ENCODE data around the gene RGS8.

The RGS8 gene

DNA sequence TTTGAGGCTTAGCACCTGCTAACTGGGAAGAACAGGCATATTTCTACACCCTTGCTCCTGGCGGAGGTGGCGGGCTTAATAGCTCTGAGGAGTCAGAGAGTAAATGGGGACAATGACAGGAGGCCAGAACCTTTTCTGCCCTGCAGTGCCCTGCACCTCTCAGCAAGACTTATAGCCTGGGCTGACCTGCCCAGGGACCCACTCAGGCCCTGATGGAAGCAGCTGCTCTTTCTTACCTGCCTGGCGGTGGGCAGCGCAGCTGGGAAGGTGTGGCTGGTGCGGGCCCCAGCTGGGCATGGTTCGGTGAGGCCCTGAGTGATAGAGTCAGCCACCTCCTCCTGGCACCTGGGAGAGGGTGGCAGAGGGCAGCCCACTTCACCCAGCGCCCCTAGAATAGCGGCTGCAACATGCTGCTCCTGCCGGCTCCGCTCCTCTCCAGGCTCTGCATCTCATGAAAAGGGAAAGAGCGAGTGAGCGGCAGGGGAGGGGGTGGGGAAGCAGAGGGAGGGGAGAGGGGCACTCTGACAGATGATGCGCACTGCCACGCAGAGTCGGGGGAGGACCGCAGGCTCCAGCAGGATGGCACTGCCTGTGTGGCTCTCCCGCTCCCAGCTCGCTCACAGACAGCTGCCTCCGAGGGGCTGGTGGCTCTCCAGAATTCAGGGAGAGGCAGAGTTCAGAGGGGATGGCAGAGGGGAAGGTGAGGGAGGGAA, at the start of gene RGS8:
Gene RGS8 (minus strand): TSS at position 472 of the 713 bp plus-strand sequence. CDS start 14,938 bp downstream, outside the sequence.
- H3K9me3 Mint-ChIP-seq, result no peaks in the 10 kb centered on the region
- no peak within 1 kb of the TSS for H3K4me3 Mint-ChIP-seq
- no peak for ATAC-seq
- peaks cover 17% of the 10 kb centered on the region for H3K4me1 Mint-ChIP-seq
- no peak within 1 kb of the TSS for H3K27ac Mint-ChIP-seq
- DNase-seq, result no peak
- H3K27me3 Mint-ChIP-seq, result peaks cover 22% of the 10 kb centered on the region

GRCh38 chr1:182731852-182732575, 47.6 kb upstream of the RGS8 start:
- no peak overlapping the region for H3K4me3 Mint-ChIP-seq
- H3K27me3 Mint-ChIP-seq, result peaks cover 45% of the 10 kb centered on the region
- no peak for ATAC-seq
- no peak for DNase-seq
- H3K4me1 Mint-ChIP-seq, result no peaks in the 10 kb centered on the region
- no peak overlapping the region for H3K27ac Mint-ChIP-seq
- no peaks in the 10 kb centered on the region for H3K9me3 Mint-ChIP-seq

GRCh38 chr1:182726912-182727311, 42.5 kb upstream of the RGS8 start:
- Mint-ChIP-seq H3K9me3 (no peaks in the 10 kb centered on the region), H3K4me1 (peaks cover under 1% of the 10 kb centered on the region)

DNA sequence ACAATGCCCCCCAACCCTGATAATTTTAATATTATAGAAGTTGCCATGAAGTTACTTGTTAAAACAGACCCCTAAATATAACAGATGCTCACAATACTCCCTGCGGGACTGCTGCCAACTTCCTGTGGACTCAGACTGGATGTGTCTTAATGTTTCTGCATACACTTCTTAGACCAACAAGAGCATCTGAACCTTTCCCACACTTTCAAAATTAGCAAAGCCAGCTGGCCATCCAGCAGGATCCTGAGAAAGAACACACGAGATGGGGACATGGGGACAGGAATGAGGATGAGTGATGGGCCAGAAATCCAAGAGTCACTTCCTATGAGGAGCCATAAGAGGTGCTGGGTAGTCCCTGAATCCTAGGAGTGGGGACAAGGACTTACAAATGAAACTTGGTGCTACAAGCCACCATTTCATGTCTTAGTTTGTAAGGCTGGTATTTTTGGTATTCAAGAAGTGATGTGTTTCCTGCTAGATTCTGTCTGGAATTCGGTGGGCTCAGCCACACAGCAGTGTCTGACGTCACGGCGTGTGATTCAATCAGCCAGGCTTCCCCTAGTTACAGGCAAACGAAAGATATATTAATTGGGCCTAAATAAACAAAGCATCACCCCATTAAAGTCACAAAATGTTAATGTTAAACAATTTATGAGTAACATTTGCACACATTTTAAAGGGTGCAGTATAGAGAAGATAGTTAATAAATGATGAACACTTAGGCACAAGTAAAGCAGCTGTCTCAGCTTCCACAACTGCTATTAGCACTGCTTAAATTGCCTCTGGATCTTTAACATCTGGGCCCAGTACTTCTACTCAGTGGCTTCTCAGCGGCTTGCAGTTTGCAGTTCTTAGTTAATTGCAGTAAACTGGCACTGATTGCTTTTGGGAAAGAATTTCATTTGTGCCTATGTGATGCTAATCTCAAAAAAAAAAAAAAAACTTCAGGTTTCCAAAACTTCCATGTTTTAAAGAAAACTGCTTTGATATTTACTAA, 41.2 kb upstream of the RGS8 start:
- Mint-ChIP-seq H3K9me3 (no peaks in the 10 kb centered on the region), H3K27ac (no peak overlapping the region), H3K4me1 (peaks cover 10% of the 10 kb centered on the region), H3K27me3 (peaks cover 18% of the 10 kb centered on the region), H3K4me3 (no peak overlapping the region)
- DNase-seq, result no peak
- no peak for ATAC-seq

More at GRCh38 chr1:182726912-182727311, 42.5 kb upstream of the RGS8 start:
- DNase-seq (no peak), ATAC-seq (no peak)
- H3K4me3 Mint-ChIP-seq, result no peak overlapping the region
- no peak overlapping the region for H3K27ac Mint-ChIP-seq
- peaks cover 31% of the 10 kb centered on the region for H3K27me3 Mint-ChIP-seq

GRCh38 chr1:182724215-182724614, 39.8 kb upstream of the RGS8 start:
- Mint-ChIP-seq H3K4me3 (no peak overlapping the region), H3K27ac (no peak overlapping the region), H3K4me1 (peaks cover 10% of the 10 kb centered on the region), H3K9me3 (no peaks in the 10 kb centered on the region), H3K27me3 (peaks cover 10% of the 10 kb centered on the region)
- ATAC-seq, result no peak
- no peak for DNase-seq

GRCh38 chr1:182723200-182723599, 38.8 kb upstream of the RGS8 start:
- Mint-ChIP-seq H3K27me3 (peaks cover 20% of the 10 kb centered on the region), H3K27ac (peak overlapping the region in 1 of 2 donors; percentile 48)
- no peak for DNase-seq

GRCh38 chr1:182721525-182721924, 37.1 kb upstream of the RGS8 start:
- Mint-ChIP-seq H3K27me3 (peaks cover 15% of the 10 kb centered on the region), H3K27ac (no peak overlapping the region), H3K9me3 (no peaks in the 10 kb centered on the region), H3K4me1 (peaks cover 37% of the 10 kb centered on the region), H3K4me3 (no peak overlapping the region)
- no peak for ATAC-seq
- no peak for DNase-seq

More at GRCh38 chr1:182723200-182723599, 38.8 kb upstream of the RGS8 start:
- no peaks in the 10 kb centered on the region for H3K9me3 Mint-ChIP-seq
- ATAC-seq, result no peak
- H3K4me1 Mint-ChIP-seq, result peaks cover 20% of the 10 kb centered on the region
- no peak overlapping the region for H3K4me3 Mint-ChIP-seq

DNA sequence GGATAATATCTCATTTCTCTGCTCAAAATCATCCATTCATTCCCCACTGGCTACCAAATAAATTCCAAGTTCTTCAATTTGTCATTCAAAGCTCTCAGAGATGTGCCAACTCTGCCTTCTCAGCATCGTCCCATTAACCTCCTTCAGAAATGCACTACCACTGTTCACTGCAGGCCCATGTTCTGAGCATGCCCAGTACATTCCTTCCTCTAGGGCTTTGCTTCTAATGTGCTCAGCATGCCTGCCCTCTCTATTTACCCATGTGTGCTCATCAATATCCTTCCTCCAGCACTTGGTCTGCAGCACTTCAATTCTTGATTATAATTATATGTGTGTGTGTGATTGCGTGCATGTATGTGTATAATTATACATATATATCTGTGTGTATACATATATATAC, 36.1 kb upstream of the RGS8 start:
- no peaks in the 10 kb centered on the region for H3K9me3 Mint-ChIP-seq
- ATAC-seq (no peak), DNase-seq (no peak)
- peaks cover 15% of the 10 kb centered on the region for H3K27me3 Mint-ChIP-seq
- no peak overlapping the region for H3K4me3 Mint-ChIP-seq
- peak overlapping the region in 1 of 2 donors; percentile 30 for H3K27ac Mint-ChIP-seq
- peaks cover 43% of the 10 kb centered on the region for H3K4me1 Mint-ChIP-seq

GRCh38 chr1:182719553-182719952, 35.2 kb upstream of the RGS8 start:
- no peak for ATAC-seq
- Mint-ChIP-seq H3K27ac (no peak overlapping the region), H3K4me1 (peaks cover 53% of the 10 kb centered on the region), H3K9me3 (no peaks in the 10 kb centered on the region), H3K27me3 (peaks cover 15% of the 10 kb centered on the region), H3K4me3 (no peak overlapping the region)
- DNase-seq, result no peak

DNA sequence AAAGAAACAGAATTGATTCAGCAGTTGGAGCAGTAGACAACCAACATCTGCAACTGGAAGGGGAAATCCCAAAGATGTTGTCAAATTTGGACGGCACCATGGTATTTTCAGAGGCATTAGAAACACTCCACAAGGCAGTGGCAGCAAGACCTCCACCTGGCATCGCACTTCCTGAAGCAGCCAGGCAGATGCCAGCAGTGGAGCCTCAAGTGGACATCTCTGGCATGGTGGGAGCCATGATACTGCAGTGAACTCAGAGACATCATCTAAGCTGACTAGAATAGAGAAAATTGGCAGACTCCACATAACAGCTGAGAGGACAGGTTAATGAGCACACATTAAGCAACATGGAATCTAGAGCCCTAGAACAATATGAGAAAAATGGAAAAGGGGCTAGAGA, 33.9 kb upstream of the RGS8 start:
- peak overlapping the region; percentile 94 to 96 for H3K27ac Mint-ChIP-seq

DNA sequence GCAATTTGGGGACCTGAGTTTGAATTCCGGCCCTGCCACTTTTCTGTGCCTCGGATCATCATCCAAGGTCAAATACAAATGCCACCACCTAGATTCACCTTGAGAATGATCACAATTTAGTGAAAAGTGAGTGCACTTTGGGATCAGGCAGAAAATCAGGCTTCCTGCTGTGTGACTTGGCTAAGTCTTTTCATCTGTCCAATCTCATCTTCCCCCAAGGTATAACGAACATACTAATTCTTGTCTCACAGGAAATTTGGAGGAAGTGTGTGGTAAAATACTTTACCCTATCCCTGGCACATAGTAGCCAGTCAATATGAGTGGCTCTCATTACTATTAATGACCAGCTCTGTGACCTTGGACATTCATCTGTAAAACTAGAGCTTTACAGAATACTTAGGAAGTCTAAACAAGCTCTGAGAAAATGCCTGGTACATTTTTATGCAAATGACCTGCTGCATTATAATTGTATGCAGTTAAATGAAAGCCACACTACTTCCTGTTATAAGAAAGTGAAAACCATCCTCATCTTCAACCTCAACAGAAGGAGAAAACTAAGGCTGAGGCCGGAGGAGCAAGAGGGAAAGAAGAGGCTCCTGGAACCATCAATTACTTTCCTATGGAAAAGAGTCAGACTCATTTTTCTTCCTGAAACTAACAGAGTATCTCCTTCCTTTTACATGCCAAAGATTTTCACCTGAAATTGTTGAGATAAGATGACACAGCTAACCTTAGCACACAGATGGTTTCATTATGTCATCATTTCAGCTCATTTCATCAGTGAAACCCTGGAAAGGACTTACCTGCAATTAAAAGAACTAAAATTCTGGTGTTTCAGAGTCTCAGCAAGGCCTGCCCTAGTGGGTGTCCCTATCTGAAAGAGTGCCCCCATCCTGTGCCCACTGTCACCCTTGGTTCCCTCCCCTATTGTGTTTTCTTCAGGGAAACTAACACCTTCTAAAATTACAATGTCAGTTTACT, 32.6 kb upstream of the RGS8 start:
- Mint-ChIP-seq H3K4me3 (peak overlapping the region; percentile 50), H3K4me1 (peaks cover 71% of the 10 kb centered on the region), H3K27me3 (peaks cover 15% of the 10 kb centered on the region), H3K9me3 (no peaks in the 10 kb centered on the region), H3K27ac (peak overlapping the region; percentile 94 to 96)
- ATAC-seq (peak; percentile 61), DNase-seq (peak; percentile 23 to 24)

More for the DNA sequence above, 33.9 kb upstream of the RGS8 start:
- peak; percentile 72 for ATAC-seq
- DNase-seq, result peak; percentile 23 to 61
- Mint-ChIP-seq H3K4me1 (peaks cover 65% of the 10 kb centered on the region), H3K9me3 (no peaks in the 10 kb centered on the region), H3K27me3 (peaks cover 15% of the 10 kb centered on the region), H3K4me3 (peak overlapping the region in 1 of 2 donors; percentile 18)

DNA sequence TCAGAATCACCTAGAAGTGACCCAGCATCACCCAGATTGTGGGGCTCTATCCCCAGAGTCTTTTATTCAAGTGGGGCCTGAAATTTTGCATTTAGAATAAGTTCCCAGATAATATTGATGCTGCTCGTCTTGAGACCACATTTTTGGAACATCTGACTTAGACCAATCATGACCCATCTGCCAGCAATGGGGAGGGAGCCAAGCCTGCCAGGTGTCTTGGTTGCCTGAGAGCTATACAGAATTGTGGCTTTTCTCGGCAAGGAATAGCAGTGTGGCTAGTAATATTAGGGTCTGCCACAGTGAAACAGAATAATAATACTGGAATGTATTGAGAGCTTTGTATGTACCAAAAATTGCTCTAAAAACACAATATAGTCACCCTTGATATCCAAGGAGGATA, 31.1 kb upstream of the RGS8 start:
- Mint-ChIP-seq H3K4me1 (peaks cover 74% of the 10 kb centered on the region), H3K27me3 (peaks cover 15% of the 10 kb centered on the region), H3K27ac (no peak overlapping the region), H3K9me3 (no peaks in the 10 kb centered on the region), H3K4me3 (no peak overlapping the region)
- ATAC-seq (no peak), DNase-seq (no peak)

DNA sequence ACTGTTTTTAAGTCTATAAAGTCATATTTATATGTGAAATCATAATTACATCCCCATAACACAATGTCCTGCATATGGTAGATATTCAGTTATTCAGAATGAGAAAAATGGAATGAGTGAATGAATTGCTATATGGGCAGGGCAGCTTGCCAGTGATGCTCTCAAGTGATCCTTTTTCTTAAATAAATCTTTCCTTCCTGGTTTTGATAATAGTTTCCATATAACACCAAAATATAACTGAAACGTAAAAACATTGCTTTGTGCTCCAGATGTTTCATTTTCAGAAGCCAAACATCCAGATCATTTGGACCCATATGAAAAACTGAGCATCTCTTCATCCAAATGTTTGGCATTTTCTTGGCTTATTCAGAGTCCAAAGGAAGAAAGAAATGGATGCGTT, 30.2 kb upstream of the RGS8 start:
- Mint-ChIP-seq H3K9me3 (no peaks in the 10 kb centered on the region), H3K4me3 (peak overlapping the region; percentile 36 to 41), H3K27ac (peak overlapping the region in 1 of 2 donors; percentile 41), H3K27me3 (peaks cover 15% of the 10 kb centered on the region), H3K4me1 (peaks cover 84% of the 10 kb centered on the region)
- DNase-seq, result no peak
- ATAC-seq, result no peak

DNA sequence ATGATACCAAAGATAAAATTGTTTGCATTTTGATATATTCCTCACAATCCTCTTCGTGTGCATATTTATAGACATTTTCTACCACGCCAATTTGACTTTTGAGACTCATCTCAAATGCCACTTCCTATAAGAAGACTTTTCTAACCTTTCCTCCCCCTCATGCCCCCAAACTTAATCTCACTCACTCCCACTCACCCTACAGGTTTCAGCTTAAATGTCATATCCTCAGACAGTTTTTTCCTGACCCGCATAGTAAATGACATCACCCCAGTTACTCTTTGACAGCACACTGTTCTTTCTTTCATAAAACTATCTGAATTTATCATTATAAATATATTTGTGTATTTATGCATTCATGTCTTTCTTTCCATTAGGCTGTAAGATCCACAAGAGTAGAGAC, 29.6 kb upstream of the RGS8 start:
- peaks cover 87% of the 10 kb centered on the region for H3K4me1 Mint-ChIP-seq

More for the DNA sequence above, 29.6 kb upstream of the RGS8 start:
- Mint-ChIP-seq H3K27me3 (peaks cover 10% of the 10 kb centered on the region), H3K9me3 (no peaks in the 10 kb centered on the region), H3K27ac (peak overlapping the region; percentile 4 to 86), H3K4me3 (peak overlapping the region; percentile 15 to 45)
- DNase-seq (peak; percentile 23 to 34), ATAC-seq (peak; percentile 64)

Measured in stimulated activated naive CD8-positive, alpha-beta T cell treated with anti-CD3 and anti-CD28 coated beads, Interleukin-15, amount 100 ng/mL, for 72 hours (primary cell).